ENCODE measurements around the gene ENPEP.
"Not testable (repeated sequence)": the region's sequence is repeated elsewhere in the genome, so short reads cannot be mapped to it uniquely, and the experiment has no call there.

Gene ENPEP, protein sequence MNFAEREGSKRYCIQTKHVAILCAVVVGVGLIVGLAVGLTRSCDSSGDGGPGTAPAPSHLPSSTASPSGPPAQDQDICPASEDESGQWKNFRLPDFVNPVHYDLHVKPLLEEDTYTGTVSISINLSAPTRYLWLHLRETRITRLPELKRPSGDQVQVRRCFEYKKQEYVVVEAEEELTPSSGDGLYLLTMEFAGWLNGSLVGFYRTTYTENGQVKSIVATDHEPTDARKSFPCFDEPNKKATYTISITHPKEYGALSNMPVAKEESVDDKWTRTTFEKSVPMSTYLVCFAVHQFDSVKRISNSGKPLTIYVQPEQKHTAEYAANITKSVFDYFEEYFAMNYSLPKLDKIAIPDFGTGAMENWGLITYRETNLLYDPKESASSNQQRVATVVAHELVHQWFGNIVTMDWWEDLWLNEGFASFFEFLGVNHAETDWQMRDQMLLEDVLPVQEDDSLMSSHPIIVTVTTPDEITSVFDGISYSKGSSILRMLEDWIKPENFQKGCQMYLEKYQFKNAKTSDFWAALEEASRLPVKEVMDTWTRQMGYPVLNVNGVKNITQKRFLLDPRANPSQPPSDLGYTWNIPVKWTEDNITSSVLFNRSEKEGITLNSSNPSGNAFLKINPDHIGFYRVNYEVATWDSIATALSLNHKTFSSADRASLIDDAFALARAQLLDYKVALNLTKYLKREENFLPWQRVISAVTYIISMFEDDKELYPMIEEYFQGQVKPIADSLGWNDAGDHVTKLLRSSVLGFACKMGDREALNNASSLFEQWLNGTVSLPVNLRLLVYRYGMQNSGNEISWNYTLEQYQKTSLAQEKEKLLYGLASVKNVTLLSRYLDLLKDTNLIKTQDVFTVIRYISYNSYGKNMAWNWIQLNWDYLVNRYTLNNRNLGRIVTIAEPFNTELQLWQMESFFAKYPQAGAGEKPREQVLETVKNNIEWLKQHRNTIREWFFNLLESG

DNA sequence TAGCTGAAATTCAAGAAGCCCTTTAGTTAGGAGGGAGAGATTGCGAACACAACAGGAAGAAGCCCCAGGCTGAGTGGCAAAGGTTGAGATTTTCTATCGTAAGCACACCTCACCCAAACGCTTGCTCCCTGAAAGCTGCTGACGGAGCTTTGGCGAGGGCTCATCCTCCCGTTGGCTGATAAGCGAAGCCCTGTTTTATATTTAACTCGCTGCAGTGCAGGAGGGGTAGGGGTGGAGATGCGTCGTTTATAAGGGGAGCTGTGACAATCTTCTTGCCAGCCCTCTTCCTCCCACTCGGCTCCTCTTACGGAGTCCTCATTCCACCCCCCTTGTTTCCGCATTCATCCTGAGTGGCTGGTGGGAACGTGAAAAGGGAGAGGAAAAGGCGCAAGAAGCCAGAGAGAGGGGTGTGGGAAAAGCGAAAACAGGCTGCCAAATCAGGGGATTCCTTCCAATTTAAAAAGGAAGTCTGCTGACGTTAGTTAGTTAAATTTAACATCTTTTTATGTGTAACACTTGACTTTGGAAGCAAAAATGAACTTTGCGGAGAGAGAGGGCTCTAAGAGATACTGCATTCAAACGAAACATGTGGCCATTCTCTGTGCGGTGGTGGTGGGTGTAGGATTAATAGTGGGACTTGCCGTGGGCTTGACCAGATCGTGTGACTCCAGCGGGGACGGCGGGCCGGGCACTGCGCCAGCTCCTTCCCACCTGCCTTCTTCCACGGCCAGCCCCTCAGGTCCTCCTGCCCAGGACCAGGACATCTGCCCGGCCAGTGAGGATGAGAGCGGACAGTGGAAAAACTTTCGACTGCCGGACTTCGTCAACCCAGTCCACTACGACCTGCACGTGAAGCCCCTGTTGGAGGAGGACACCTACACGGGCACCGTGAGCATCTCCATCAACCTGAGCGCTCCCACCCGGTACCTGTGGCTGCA, at the start of gene ENPEP:
ENPEP (plus strand) TSS at position 275 of the 938 bp plus-strand sequence; CDS start at position 535, 260 bp downstream.
- DNase-seq, result peak in 8 of 56 donors; percentile 1 to 41 (median 4)

DNA sequence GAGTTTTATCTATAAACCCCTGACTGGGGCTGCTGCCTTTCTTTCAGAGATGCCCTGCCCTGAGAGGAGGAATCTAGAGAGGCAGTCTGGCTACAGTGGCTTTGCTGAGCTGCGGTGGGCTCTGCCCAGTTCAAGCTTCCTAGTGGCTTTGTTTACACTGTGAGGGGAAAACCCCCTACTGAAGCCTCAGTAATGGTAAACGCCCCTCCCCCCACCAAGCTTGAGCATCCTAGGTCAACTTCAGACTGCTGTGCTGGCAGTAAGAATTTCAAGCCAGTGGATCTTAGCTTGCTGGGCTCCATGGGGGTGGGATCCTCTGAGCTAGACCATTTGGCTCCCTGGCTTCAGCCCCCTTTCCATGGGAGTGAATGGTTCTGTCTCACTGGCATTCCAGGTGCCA, 44.1 kb upstream of the ENPEP start:
- not testable (repeated sequence) for DNase-seq

DNA sequence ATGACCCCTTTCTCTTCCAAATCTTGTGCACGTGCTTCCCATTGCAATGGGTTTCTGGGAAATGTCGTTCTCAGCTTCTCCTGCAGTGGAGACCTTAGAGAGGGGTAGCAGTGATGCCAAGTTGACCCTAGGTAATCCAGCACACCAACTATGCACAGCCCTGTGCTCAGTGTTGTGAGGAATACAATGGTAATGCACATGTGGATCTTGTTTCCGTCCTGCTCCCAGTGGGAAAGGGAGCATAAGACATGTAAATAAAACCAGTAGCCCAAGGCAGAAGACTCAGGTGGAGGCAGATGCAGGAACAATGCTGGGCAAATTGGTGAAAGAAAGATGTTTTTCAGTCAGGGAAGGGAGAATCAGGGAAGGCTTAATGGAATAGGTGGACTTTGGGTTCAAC, 38.7 kb upstream of the ENPEP start:
- not testable (repeated sequence) for DNase-seq

DNA sequence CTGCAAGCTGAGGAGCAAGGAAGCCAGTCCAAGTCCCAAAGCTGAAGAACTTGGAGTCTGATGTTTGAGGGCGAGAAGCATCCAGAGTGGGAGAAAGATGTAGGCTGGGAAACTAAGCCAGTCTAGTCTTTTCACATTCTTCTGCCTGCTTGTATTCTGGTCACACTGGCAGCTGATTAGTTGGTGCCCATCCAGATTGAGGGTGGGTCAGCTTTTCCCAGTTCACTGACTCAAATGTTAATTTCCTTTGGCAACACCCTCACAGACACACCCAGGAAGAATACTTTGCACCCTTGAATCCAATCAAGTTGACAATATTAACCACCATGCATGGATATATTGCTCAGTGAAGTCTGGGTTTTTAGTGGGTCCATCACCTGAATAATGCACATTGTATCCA, 36.7 kb upstream of the ENPEP start:
- not testable (repeated sequence) for DNase-seq

DNA sequence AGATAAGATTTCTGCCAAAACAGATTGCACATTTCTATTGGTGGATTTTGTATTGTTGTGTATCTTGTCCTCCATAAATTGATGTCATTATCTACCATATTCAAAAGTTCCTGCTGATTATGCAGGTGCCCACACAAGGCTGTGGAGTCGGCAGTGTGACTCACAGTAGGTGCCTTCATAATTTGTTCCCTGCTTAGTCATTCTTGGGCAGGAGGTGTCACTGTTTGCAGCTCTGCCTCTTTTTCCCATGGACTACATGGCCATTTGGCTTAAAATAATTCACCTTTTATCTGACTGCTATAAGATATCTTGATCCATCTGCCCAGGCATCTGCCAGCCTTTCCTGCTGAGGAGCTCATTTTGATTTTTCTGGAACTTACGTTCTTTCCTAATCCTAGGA, 33.6 kb upstream of the ENPEP start:
- no peak for DNase-seq

DNA sequence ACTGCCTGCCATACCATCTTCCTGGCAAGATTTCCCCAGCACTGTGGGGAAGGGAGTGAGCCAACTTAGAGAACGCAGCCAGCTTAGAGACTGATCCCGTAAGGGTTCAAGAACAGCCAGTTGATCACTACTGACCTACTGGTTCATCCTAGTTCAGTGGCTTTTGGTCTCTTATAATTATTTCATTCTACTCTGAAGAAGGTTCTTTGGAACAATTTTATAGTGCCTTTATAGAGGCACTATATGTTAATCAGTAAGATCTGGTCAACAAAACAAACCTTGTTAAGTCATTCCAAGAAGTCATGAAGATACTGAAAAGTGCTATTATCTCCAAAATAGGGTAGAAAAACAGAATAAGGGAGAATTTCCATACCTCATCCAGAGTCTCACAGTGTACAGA, 33.2 kb upstream of the ENPEP start:
- no peak for DNase-seq

DNA sequence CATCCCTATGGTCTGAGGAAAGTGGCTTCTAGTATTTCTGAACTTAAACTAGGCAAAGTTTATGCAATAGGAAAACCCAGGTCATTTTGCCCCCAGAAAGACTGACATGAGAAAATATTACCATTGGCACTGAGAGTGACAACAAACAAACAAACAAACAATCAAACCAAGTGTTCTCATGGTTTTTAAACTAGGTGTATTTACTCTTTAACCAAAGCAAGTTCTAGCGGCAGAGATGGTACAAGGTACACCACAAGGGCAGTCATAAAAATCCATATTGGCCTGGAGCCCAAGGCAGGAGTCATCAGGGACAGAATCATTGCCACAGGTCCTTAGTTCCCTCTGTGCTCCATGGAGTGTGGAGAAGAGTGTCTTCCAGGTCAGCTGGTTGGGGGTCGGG, 26.0 kb upstream of the ENPEP start:
- no peak for DNase-seq

DNA sequence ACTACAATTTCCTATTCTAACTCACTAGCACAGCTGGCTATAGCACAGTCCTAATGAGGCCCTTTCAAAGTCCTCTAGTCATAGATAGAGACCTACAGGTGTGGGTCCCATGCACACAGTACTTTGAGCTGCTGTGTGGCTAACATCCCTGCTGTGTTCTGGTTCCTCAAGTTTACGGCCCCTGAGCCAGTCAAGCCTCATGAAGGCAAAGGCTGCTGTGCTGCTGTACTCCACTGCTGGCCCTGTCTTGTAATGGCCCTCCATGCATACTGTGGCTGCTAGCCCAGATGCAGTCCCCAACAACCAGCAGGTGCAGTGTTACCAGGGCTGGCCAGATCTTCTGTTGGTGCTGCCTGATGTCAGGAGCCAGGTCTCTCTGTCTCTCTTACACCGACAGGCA, 23.4 kb upstream of the ENPEP start:
- no peak for DNase-seq

DNA sequence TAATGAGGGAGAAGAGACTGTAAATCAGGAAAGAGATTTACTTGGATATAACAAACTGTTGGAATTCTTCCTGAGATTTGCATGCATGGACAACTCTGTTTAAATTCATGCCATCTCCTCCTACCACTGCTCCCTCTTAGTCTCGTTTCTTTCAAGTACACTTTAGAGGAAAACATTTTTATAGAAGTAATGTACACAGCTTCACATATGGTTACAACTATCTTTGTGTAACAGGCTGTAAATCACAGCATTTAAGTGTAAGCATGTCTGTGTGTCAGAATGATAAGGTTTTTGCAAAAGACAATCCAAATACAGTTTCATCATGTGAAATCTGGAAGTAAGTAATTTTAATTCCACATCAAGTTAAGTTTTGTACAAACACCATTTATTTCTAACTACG, 21.5 kb upstream of the ENPEP start:
- DNase-seq, result no peak

DNA sequence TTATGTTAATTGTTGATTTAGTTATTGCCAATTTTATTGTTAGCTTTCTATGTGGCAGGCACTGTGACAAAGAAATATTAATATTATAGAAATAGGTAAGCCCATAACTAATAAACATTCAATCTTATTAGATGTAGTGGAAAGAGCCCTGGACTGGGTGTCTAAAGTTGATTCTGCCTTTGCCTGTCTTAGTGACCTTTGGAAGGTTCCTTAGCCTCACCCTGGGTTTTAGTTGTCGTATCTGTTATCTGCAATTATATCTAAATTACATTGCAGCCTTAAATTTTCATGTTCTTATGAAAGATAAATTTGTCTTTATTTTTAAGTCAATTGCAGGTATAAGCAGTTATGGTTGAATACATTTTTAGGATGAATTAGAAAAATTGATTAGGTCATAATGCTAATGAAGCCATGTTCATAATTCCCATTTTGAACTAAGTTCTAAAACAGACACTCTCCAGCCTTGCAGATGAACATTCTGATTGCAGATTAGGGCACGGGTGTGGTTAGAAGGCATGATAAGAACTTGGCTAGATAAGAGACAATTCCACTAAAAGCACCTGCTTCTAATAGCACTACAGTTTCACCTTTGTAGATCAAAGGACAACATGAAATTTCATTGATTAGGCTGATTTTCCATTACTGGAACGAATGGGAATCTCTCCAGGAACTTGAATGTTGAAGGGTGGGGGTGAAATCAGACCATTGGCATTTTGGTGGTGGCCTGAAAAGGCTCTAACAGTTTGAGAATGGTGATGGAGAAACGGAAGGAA, 17.3 kb upstream of the ENPEP start:
- DNase-seq, result no peak

DNA sequence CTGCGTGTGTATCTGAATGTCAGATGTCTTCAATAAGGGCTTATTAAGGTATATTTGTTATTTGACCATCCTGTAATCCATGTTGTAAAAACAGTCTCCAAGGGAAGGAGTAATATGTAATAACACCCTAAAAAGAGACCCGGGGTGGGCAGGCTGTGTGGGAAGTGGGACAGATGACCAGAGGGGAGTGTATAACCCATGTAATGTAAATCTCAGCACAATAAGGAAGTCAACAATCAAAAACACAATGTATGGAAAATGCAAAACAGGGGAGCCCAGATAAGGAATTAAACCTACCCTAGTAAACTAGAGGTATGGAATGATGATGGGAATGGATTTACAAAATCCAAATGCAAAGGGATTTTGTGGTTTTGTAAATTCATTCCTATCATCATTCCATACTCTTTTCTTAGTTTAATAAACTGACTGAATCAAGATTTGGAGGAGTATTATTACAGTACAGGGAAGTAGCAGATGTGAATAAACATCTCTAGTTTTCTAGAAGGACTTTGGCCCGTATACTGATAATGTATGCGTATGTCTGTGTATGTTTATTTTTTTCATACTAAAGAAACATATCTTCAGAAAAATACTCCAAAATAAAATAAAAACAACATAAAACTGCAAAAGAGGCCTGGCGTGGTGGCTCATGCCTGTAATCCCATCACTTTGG, 15.7 kb upstream of the ENPEP start:
- DNase-seq, result no peak

DNA sequence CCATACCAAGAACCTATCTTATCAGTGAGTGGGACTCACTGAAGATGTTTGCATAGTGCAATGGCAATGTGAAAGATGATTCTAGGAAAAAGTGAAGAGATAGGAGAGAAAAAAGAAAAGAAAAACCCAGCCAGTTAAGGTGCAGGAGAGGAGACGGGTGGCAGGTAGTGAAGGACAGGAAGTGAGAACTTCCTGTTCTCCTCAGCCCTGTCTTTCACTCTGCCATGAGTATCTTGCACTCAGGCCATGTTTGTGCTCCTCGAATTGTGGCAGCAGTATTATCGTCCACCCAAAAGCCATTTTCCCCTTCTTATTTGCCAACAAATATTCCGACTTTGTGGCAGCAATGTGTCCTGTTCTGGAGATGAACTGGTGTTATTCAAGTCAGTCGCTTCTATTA, 8.6 kb upstream of the ENPEP start:
- DNase-seq, result no peak

DNA sequence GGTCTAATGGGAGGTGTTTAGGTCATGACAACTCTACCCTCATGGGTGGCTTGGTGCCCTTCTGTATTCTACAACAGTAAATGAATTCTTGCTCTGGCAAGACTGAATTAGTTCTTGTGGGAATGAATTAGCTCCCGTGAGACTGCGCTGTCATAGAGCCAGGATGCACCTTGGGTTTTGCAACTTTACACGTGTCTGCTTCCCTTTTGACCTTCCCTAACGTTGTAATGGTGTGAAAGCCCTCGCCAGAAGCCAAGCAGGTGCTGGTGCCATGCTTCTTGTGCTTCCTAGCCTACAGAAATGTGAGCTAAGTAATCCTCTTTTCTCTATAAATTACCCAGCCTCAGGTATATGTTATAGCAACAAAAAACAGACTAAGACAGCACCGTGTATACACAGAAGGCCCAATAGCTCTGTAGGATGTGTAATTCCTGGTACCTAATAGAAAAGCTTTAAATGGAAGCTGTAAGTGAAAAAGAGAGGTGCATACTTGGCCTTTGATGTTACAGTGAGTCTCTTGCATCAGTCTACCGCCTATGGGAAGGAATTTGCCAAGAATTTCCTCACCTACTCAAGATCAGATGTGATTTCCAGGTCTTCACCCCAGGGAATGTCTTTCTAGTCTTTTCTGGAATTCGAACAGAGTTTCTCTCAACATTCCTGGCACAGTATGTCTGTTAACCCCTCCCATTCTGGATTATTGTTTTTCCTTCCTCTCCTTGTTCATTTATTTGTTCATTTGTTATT, 3.2 kb upstream of the ENPEP start:
- no peak for DNase-seq

DNA sequence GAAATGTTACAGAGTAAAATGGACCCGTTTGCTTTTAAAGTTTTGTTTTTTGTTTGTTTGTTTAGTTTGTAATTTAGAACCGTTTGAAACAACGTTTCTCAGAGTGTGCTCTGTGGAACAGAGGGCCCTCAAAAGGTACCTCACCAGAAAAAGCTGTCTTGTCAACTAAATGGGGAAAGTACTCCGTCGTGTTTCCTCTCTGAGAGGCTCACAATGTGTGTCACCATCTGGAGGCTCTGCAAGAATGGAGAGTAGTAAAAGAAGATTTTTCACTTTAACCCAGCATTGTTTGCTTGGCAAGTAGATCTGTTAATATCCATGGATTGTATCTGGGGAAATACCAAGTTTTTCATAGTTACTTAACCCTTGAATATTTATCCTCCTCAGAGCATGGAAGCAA, 1.5 kb upstream of the ENPEP start:
- no peak for DNase-seq

DNA sequence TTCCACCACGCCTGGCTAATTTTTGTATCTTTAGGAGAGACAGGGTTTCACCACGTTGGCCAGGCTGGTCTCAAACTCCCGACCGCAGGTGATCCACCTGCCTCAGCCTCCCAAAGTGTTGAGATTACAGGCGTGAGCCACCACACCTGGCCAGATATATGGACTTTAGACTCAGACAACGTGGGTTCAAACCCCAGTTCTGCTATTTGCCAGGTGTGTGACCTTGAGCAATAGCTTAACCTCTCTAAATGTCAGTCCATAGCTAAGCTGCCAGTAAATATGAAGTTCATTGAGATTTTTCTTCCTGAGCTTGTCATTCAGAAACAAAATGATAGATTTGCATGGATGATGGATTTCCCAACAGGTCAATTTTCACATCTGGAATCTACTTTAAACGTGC, 875 bp upstream of the ENPEP start:
- DNase-seq, result not testable (repeated sequence)

DNA sequence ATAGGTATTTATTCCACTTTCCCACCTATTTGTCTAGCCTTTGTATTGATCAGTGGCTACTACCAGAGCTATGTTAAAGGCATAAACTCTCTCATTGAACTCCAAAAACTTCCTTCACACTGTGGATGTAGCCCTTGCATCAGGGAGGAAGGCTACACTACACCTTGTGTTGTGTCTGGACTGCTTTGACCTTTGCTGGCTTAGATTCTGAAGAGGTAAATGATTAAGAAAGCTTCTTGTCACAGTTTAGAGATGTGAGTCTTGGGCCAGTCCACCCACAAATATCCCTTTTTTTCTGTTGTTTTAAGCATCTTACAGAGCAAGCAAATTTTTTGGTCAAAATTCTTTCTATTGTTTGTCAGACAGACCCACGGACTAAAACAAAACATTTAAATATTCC, 1.9 kb downstream of the ENPEP start:
- no peak for DNase-seq

DNA sequence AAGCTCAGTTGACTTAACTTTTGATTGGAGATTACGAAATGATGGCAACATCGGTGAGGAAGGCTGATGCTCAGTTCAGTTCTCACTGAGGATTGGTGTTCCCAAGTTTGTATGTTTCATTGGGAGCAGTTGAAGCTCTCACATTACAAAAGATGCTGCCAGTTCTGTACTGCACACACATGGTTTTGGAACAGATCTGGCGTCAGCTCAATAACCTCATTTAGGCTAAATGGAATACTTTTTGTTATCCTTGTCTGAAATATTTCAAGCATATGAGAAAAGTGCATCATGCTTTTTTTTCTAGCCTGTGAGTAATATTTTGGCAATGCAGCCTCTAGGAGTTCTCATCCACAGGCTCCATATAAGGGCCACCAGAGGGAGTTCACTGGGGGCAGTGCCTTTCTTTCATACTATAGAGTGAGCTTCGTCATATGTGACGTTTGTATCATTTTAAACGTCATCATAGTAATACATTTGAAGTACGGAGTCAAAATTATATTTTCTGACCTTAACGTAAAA, 4.1 kb downstream of the ENPEP start:
- no peak for DNase-seq

DNA sequence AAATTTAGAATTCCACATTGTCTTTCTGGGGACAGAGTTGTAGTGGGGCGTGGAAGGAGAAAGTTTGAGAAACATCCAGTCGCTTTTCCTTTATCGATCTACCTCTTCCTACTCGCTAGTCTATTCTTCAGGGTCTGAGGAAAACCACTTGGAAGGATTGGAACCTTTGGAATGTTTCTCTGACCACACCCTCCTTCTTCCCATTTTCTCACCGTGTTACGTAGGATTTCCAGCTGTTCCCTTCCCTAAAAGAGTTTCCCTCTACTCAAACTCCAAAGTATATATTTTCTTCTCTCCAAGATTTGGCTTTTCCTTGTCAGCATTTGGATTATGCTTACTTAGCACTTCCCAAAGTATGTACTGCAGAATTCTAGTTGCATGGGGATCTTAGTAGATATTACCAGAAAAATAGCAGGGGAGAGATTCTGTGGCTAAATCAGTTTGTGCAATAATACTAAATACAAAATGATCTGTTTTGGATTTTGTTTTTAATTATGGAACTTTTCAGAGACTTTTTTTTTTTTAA, 4.9 kb downstream of the ENPEP start:
- DNase-seq, result no peak

DNA sequence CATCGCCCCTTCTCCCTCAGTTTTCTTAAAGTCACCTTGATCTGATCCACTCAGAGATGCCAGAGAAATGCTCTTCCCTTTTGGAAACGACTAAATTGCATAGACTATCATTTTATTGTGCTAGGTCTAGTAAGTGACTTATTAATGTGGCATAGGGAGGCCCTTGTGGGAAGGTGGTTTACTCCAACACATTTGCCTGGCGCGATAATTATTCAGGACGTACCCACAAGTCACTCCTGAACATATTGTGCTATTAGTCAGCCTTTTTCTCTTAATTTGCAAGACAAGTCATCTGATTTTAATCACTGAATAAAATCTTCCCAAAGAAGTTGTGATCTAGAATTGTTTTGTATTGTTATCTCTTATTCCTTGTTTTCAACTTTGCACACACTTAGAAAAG, 7.6 kb downstream of the ENPEP start:
- DNase-seq, result no peak

Measured in amygdala (tissue), 56 donors.